Endothelial cell of umbilical vein (primary cell): ENCODE data around the gene RHD. TPM values are rescaled to one million over a fixed set of nuclear protein-coding genes. Genes with fewer than 3 reads are reported as not detected.
"Not testable (repeated sequence)": the region's sequence is repeated elsewhere in the genome, so short reads cannot be mapped to it uniquely, and the experiment has no call there.

Source experiments
- BruUV-seq: library from RNA; stranded (reverse); fragments of 400-500 nt; replicated peaks from 2 replicates; lab custom pipeline; 2021; lab: Mats Ljungman, UMichigan
- CTCF ChIA-PET: fragments of 300-600, 350-600 bp; sonication (Branson Sonifier 250); formaldehyde crosslinking; loops from one replicate; lab custom pipeline; 2021; ENCODE audit warnings: antibody characterized with exemption, inconsistent platforms; lab: Charles Lee
- POLR2A ChIA-PET: fragments of 300-600, 350-600 bp; sonication (Branson Sonifier 250); formaldehyde crosslinking; loops from one replicate; lab custom pipeline; 2021; ENCODE audit warnings: antibody characterized with exemption, inconsistent platforms; lab: Charles Lee
- DNase-seq: peaks from one replicate; pipeline ENCODE4 v3.0.0-alpha.2; 2011; ENCODE audit warnings: low read depth, low spot score
- FAIRE-seq: peaks from 2 replicates; lab custom pipeline; 2011; peaks lifted over from hg19 to GRCh38; lab: Jason Lieb, UNC
- H2AFZ ChIP-seq: 2 replicates; pipeline ENCODE4 v1.6.0; 2012; ENCODE audit warnings: low read depth, low read length, control low read depth, inconsistent platforms
- H3K27ac ChIP-seq: 2 replicates; pipeline ENCODE4 v1.5.1; 2011; ENCODE audit warnings: low read depth, mild to moderate bottlenecking, control low read depth, low read length, moderate library complexity; ENCODE audit not compliant: insufficient read depth
- H3K27me3 ChIP-seq, 2 experiments: 2 replicates each; pipeline versions ENCODE4 v1.6.0 to v1.6.1; 2011; ENCODE audit warnings: low read length in 2 of 2, mixed read lengths in 1 of 2; ENCODE audit not compliant: control insufficient read depth in 2 of 2, insufficient read depth in 2 of 2
- H3K36me3 ChIP-seq, 2 experiments: 2 replicates in 1 of 2; 3 replicates in 1 of 2; pipeline ENCODE4 v1.5.1; 2011; ENCODE audit warnings: low read length in 2 of 2, mild to moderate bottlenecking in 1 of 2, moderate library complexity in 1 of 2; ENCODE audit not compliant: control insufficient read depth in 2 of 2, insufficient read depth in 2 of 2; ENCODE audit errors: extremely low read depth in 1 of 2
- H3K4me1 ChIP-seq: 3 replicates; pipeline ENCODE4 v1.5.1; 2011; ENCODE audit warnings: mild to moderate bottlenecking, low read length; ENCODE audit not compliant: control insufficient read depth, insufficient read depth; ENCODE audit errors: extremely low read depth
- H3K4me2 ChIP-seq: 2 replicates; pipeline ENCODE4 v1.6.1; 2011; ENCODE audit warnings: low read length, control low read depth, mixed read lengths; ENCODE audit not compliant: insufficient read depth
- H3K4me3 ChIP-seq, 3 experiments: fragments of 200-600 bp in 1 of 3; sonication (generic), shearing (Covaris generic) in 1 of 3; replicated peaks in 1 of 3; 2 replicates each; pipeline ENCODE4 v1.5.1; 2011 to 2016; ENCODE audit warnings: control low read depth in 3 of 3, low read length in 3 of 3, mild to moderate bottlenecking in 2 of 3, inconsistent platforms in 1 of 3, low read depth in 1 of 3, moderate library complexity in 1 of 3; ENCODE audit not compliant: insufficient read depth in 1 of 3
- H3K79me2 ChIP-seq: 2 replicates; pipeline ENCODE4 v1.6.0; 2012; ENCODE audit warnings: low read length, inconsistent platforms; ENCODE audit not compliant: control insufficient read depth, insufficient read depth
- H3K9ac ChIP-seq: replicated peaks from 2 replicates; pipeline ENCODE3; 2011; ENCODE audit warnings: low read length, control low read depth; ENCODE audit not compliant: insufficient read depth; ENCODE audit errors: extremely low read depth
- H3K9me1 ChIP-seq: replicated peaks from 3 replicates; pipeline ENCODE4 v1.6.0; 2011; ENCODE audit warnings: mild to moderate bottlenecking, low read length; ENCODE audit not compliant: control insufficient read depth, insufficient read depth; ENCODE audit errors: extremely low read depth
- H3K9me3 ChIP-seq: replicated peaks from 2 replicates; pipeline ENCODE4 v1.5.1; 2012; ENCODE audit warnings: low read length, inconsistent platforms; ENCODE audit not compliant: control insufficient read depth, insufficient read depth
- H4K20me1 ChIP-seq: replicated peaks from 2 replicates; pipeline ENCODE3; 2011; ENCODE audit warnings: mild to moderate bottlenecking, low read length; ENCODE audit not compliant: control insufficient read depth, insufficient read depth; ENCODE audit errors: extremely low read depth
- dilution Hi-C: fragments of 300-500 bp; cut with MboI; formaldehyde crosslinking; loops from one replicate; pipeline ENCODE4 v1.15.0; 2019; ENCODE audit warnings: low sequenced_read_pairs; ENCODE audit not compliant: extremely low pct_ligation_motif_present
- intact Hi-C: fragments of 100-400 bp; cut with micrococcal nuclease; formaldehyde crosslinking; loops from one replicate; pipeline ENCODE4 v1.10.0; 2022
- polyA plus RNA-seq, 4 experiments: library from polyadenylated mRNA; depleted of rRNA in 3 of 4; stranded (reverse) in 3 of 4; unstranded in 1 of 4; fragments of >200 nt; gene quantifications; 2 replicates each; pipeline versions ENCODE4 v1.2.1 to v1.2.3, GENCODE V29; 2011 to 2012; ENCODE audit warnings: missing spikeins in 1 of 4
- total RNA-seq: library from RNA; stranded (reverse); gene quantifications from 2 replicates; pipeline ENCODE4 v1.2.3, GENCODE V29; 2021

The RHD gene
- total and polyA plus RNA-seq, 2 donors (not counting 3 experiments of a cell fraction or from before 2014, with no cell fraction given): not detected

DNA sequence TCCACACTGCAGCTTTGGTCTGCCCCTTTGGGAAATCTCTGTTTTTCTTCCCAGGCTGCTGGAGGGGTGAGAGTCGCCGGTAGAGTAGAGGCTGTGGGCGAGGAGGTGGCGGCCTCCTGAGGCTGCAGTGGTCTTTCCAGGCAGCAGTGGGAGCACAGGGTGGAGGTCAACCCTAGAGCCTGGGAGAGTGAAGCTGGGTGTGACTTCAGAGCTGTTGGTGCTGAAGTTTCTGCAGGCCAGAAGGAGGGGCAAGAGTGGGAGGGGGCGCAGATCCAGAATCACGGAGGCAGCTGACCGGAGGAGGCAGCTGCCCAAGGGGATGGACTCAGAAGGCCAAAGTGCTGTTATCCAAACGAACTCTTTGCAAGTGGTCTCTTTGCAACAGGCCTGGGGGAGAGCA lies 6.5 kb downstream of the RHD start:
- H3K36me3 ChIP-seq, H3K4me2 ChIP-seq, POLR2A ChIA-PET, H3K27me3 ChIP-seq, H3K27ac ChIP-seq, H3K79me2 ChIP-seq, H3K4me3 ChIP-seq, H2AFZ ChIP-seq, dilution Hi-C loops, intact Hi-C loops, H3K4me1 ChIP-seq, H3K9ac ChIP-seq, H4K20me1 ChIP-seq, BruUV-seq, CTCF ChIA-PET, DNase-seq, FAIRE-seq, H3K9me3 ChIP-seq, H3K9me1 ChIP-seq: not testable (repeated sequence)

DNA sequence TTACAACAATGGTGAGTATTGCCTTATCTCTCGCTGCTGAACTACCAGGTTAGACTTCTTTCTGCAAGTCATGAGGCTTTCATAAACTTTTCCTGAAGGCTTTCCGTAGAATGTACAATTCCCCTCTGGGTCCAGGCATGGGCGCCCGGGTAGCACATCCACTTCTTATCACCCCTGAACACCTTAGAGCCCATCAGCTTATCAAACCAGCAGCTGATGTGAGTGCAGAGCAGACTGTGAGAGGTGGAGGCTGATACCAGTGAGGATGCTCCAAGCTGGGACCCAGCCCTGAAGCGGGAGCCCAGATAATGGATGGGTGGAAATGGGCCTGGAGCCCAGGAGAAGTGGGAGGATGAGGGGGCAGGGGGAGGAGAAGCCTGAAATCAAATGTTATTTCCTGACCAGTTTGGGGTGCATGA lies 7.4 kb downstream of the RHD start:
- H4K20me1 ChIP-seq, H3K9ac ChIP-seq, POLR2A ChIA-PET, DNase-seq, H2AFZ ChIP-seq, H3K9me3 ChIP-seq, H3K27ac ChIP-seq, H3K9me1 ChIP-seq, FAIRE-seq, H3K4me3 ChIP-seq, CTCF ChIA-PET, dilution Hi-C loops, H3K36me3 ChIP-seq, BruUV-seq, H3K79me2 ChIP-seq, H3K4me1 ChIP-seq, H3K27me3 ChIP-seq, H3K4me2 ChIP-seq: not testable (repeated sequence)
- intact Hi-C loops: loop anchor here (5.0 kb wide), 1 partner anchor 133 kb away; no protein-coding TSS in a partner anchor

DNA sequence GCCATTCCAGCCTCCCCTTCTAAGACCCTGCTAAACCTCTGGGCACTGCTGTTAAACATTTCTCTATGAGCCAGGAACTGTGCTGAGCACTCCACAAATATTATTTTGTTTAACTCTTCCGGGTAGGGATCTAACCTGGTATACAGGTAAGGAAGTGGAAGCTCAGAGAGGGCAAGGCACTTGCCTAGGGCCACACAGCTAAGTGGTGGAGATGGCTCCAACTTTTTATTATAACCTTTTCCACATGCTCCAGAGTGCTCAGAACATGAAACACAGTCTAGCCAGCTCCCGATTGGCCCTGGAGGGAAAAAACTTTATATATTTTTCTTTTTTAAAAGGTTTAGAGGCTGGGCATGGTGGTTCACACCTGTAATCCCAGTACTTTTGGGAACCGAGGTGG lies 13.6 kb downstream of the RHD start:
- DNase-seq, H4K20me1 ChIP-seq, H3K27me3 ChIP-seq, dilution Hi-C loops, FAIRE-seq, H3K4me3 ChIP-seq, H3K9ac ChIP-seq, H3K79me2 ChIP-seq, H3K27ac ChIP-seq, H3K4me1 ChIP-seq, H3K9me1 ChIP-seq, H3K4me2 ChIP-seq, BruUV-seq, H3K9me3 ChIP-seq, H2AFZ ChIP-seq, POLR2A ChIA-PET, H3K36me3 ChIP-seq: not testable (repeated sequence)
- CTCF ChIA-PET: interaction anchor here (1.9 kb wide), 1 partner anchor 235 kb away, joined by 4 read pairs; no protein-coding TSS in a partner anchor
- intact Hi-C loops: loop anchor here (5.0 kb wide), 1 partner anchor 116 kb away; no protein-coding TSS in a partner anchor

DNA sequence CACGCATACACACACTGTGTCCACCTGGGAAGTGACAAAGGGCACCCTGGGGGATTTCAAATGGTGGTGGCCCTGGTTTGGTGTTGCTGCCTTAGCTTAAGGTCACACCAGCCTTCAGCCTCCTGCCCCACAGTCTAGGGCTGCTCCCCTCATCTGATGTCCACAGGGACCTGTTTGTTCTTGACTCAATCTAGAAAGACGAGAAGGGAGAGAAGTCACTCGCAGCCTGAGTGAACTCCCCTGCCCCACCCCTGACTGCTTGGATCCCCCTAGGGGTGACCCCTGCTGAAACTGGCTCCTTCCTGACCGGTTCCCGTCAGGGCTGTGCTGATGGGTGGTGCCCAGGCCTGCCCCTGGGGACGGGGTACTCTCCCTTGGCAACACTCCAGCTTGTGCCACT lies 14.9 kb downstream of the RHD start:
- CTCF ChIA-PET: interaction anchor here (1.1 to 1.9 kb wide), 2 partner anchors 118 to 234 kb away, joined by 4 read pairs; no protein-coding TSS in a partner anchor
- POLR2A ChIA-PET: interaction anchor here (0.6 kb wide), 1 partner anchor 118 kb away, joined by 3 read pairs; no protein-coding TSS in a partner anchor

More for the DNA sequence above, 14.9 kb downstream of the RHD start:
- H3K4me1 ChIP-seq, BruUV-seq, H3K27me3 ChIP-seq, FAIRE-seq, H3K4me3 ChIP-seq, DNase-seq, H3K9me1 ChIP-seq, H3K9ac ChIP-seq, dilution Hi-C loops, H3K27ac ChIP-seq, H2AFZ ChIP-seq, H3K79me2 ChIP-seq, H3K9me3 ChIP-seq, H4K20me1 ChIP-seq, H3K36me3 ChIP-seq, H3K4me2 ChIP-seq: not testable (repeated sequence)
- intact Hi-C loops: loop anchor here (5.0 kb wide), 1 partner anchor 115 kb away; no protein-coding TSS in a partner anchor
